Activated naive CD4-positive, alpha-beta T cell treated with anti-CD3 and anti-CD28 coated beads, Interleukin-2, amount 10 ng/mL, durations not matched to agents 7 days and 5 days (primary cell): ENCODE data around the gene TMEM114.

Experiments used
- CTCF ChIA-PET: fragments of 350-600 bp; sonication (Branson Sonifier 250); formaldehyde crosslinking; loops from one replicate; lab custom pipeline; 2021; ENCODE audit warnings: antibody characterized with exemption; lab: Charles Lee
- DNase-seq: peaks from one replicate; pipeline ENCODE4 v3.0.0-alpha.2; 2020
- H3K27ac Mint-ChIP-seq: one replicate; pipeline ENCODE4 v1.8.0; 2021; ENCODE audit warnings: mild to moderate bottlenecking, moderate library complexity, mixed read lengths
- H3K27me3 Mint-ChIP-seq: one replicate; pipeline ENCODE4 v1.8.0; 2021; ENCODE audit warnings: mild to moderate bottlenecking, mixed read lengths
- H3K36me3 Mint-ChIP-seq: one replicate; pipeline ENCODE4 v1.8.0; 2021; ENCODE audit warnings: mixed read lengths
- H3K4me1 Mint-ChIP-seq: one replicate; pipeline ENCODE4 v1.8.0; 2021; ENCODE audit warnings: mixed read lengths
- H3K4me3 Mint-ChIP-seq: one replicate; pipeline ENCODE4 v1.8.0; 2021; ENCODE audit warnings: mild to moderate bottlenecking, moderate library complexity, mixed read lengths
- H3K9me3 Mint-ChIP-seq: one replicate; pipeline ENCODE4 v1.8.0; 2021; ENCODE audit warnings: mixed read lengths

The TMEM114 gene

GRCh38 chr16:8555400-8555799 is 34.9 kb downstream of the TMEM114 start:
- no peaks in the 10 kb centered on the region for H3K9me3 Mint-ChIP-seq

DNA sequence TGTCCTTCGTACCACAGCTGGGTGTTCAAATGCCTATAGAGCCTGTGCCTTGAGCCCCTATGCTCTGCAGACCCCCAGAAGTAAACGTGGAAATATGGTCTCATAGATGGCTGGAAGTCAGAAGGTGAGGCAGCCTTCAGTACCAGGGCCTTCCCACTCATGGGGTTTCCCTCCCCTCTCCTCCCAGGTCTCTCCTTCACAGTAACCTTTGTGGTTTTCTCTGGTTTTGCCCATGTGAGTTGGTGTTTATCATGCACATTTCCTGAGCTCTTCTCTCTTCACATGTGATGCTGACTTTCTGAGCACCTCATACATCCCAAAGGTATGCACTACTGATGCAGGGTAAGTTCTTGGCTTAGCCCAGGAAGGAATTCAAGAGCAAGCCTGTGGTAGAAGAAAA is 35.4 kb downstream of the TMEM114 start:
- H3K27me3 Mint-ChIP-seq = peaks cover 28% of the 10 kb centered on the region
- CTCF ChIA-PET = no interaction called here
- H3K4me3 Mint-ChIP-seq = no peak overlapping the region
- no peak overlapping the region for H3K27ac Mint-ChIP-seq
- H3K36me3 Mint-ChIP-seq = no peaks in the 10 kb centered on the region
- DNase-seq = no peak
- no peaks in the 10 kb centered on the region for H3K9me3 Mint-ChIP-seq
- no peaks in the 10 kb centered on the region for H3K4me1 Mint-ChIP-seq

More at GRCh38 chr16:8555400-8555799, 34.9 kb downstream of the TMEM114 start:
- CTCF ChIA-PET = no interaction called here
- H3K4me1 Mint-ChIP-seq = no peaks in the 10 kb centered on the region
- H3K27me3 Mint-ChIP-seq = peaks cover 26% of the 10 kb centered on the region
- no peak overlapping the region for H3K27ac Mint-ChIP-seq
- no peak overlapping the region for H3K4me3 Mint-ChIP-seq
- no peak for DNase-seq
- H3K36me3 Mint-ChIP-seq = no peaks in the 10 kb centered on the region

DNA sequence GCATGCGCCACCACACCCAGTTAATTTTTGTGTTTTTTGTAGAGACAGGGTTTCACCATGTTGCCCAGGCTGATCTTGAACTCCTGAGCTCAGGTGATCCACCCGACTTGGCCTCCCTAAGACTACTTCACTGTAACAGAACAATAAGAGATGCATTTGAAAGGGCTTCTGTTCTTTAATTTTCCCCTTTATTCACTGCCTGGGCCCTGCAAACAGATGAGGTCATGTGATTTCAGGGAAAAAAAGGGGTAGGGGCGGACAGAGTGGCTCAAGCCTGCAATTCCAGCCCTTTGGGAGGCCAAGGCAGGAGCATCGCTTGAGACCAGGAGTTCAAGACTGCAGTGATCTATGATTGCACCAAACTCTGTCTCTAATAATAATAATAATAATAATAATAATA is 36.3 kb downstream of the TMEM114 start:
- Mint-ChIP-seq H3K36me3 (no peaks in the 10 kb centered on the region), H3K4me1 (no peaks in the 10 kb centered on the region), H3K27ac (no peak overlapping the region), H3K4me3 (no peak overlapping the region), H3K27me3 (peaks cover 28% of the 10 kb centered on the region), H3K9me3 (no peaks in the 10 kb centered on the region)
- DNase-seq = no peak
- CTCF ChIA-PET = no interaction called here

DNA sequence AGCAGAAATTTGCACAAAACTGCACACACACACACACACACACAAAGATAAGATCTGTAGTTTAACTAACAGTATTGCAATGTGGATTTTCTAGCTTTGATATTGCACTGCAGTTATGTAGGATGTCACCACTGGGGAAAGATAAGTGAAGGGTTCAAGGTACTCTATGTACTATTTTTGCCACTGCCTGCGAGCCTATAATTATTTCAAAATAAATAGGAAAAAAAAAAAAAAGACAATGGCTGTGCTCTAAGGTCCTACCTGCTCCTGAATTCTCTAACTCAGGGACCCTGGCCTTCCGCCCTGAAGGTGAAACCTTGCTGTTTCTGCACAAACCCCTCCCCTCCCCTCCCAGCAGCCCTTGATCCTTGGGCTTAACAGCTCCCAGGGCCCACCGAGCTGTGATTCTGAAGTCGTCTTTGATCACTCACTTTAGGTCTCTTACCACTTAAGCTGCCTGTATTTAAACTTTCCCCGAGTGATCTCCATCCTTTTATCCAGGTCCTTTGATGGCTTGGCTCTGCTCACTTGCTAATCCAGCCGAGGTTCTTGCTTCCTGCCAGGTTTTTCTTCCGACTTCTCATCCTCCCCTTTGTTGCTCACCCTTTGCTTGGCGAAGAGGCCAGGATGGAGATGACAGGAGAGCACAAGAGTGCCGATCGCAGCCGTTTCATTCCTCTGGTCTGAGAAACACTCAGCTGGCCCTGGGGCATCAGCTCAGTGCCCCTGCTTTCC is 37.7 kb downstream of the TMEM114 start:
- no peaks in the 10 kb centered on the region for H3K36me3 Mint-ChIP-seq
- no peaks in the 10 kb centered on the region for H3K9me3 Mint-ChIP-seq
- no peak overlapping the region for H3K4me3 Mint-ChIP-seq
- peaks cover 28% of the 10 kb centered on the region for H3K27me3 Mint-ChIP-seq
- DNase-seq = no peak
- CTCF ChIA-PET = interaction anchor here (1.1 kb wide), 1 partner anchor 21 kb away, joined by 3 read pairs; no protein-coding TSS in a partner anchor
- H3K27ac Mint-ChIP-seq = no peak overlapping the region
- H3K4me1 Mint-ChIP-seq = no peaks in the 10 kb centered on the region

GRCh38 chr16:8551388-8552332 is 38.7 kb downstream of the TMEM114 start:
- DNase-seq = no peak
- Mint-ChIP-seq H3K27ac (no peak overlapping the region), H3K9me3 (no peaks in the 10 kb centered on the region), H3K36me3 (no peaks in the 10 kb centered on the region), H3K4me1 (no peaks in the 10 kb centered on the region), H3K4me3 (no peak overlapping the region), H3K27me3 (peaks cover 28% of the 10 kb centered on the region)
- CTCF ChIA-PET = interaction anchor here (1.1 kb wide), 1 partner anchor 22 kb away, joined by 3 read pairs; no protein-coding TSS in a partner anchor

DNA sequence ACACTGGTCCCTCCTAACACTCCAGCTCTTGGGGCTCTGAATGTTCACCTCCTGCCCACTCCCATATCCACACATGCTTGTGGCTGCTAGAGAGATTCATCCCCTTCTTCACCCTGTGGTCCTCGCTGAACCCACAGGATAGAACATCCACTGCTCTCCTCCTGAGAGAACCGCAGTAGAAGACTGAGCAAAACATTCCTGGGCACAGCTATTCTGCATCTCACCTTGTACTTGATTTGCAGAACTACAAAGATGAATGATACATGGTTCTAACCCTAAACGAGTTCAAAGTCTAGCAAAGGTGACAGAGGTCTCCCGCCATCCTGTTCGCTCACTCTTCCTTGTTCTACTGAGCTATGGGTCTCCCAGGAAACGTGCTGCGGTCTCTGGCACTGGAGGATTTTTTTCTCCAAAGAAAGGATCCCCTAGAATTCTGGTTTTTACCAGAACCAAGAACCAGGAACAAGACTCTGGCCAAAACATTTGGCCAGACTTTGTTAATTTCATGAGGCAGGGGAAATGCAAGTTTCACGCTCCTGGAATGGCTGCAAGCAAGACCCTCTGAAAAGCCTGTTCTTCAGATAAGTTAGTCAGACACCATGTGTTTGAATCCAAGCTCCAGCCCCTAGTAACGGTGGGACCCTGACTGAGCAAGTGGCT is 39.5 kb downstream of the TMEM114 start:
- CTCF ChIA-PET = no interaction called here
- Mint-ChIP-seq H3K4me1 (no peaks in the 10 kb centered on the region), H3K9me3 (no peaks in the 10 kb centered on the region), H3K36me3 (no peaks in the 10 kb centered on the region), H3K27me3 (peaks cover 28% of the 10 kb centered on the region), H3K4me3 (no peak overlapping the region), H3K27ac (no peak overlapping the region)
- no peak for DNase-seq

DNA sequence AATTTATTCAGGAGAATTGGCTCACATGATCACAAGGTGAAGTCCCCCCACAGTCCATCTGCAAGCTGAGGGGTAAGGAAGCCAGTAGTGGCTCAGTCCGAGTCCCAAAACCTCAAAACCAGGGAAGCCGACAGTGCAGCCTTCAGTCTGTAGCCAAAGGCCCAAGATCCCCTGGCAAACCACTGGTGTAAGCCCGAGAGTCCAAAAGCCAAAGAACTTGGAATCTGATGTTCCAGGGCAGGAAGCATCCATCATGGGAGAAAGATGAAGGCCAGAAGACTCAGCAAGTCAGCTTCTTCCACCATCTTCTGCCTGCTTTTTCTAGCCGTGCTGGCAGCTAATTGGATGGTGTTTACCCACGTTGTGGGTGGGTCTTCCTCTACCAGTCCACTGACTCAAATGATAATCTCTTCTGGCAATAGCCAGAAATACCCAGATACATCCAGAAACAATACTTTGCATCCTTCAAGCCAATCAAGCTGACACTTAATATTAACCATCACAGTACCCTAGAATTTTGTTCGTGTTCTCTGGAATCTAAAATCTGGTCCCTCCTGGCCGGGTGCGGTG is 40.4 kb downstream of the TMEM114 start:
- Mint-ChIP-seq H3K4me1 (no peaks in the 10 kb centered on the region), H3K36me3 (no peaks in the 10 kb centered on the region), H3K27me3 (peaks cover 22% of the 10 kb centered on the region), H3K27ac (no peak overlapping the region), H3K9me3 (no peaks in the 10 kb centered on the region), H3K4me3 (no peak overlapping the region)
- DNase-seq = no peak
- CTCF ChIA-PET = no interaction called here

GRCh38 chr16:8548166-8548565 is 42.1 kb downstream of the TMEM114 start:
- H3K4me3 Mint-ChIP-seq = no peak overlapping the region
- H3K4me1 Mint-ChIP-seq = no peaks in the 10 kb centered on the region
- no peaks in the 10 kb centered on the region for H3K9me3 Mint-ChIP-seq
- H3K36me3 Mint-ChIP-seq = no peaks in the 10 kb centered on the region
- H3K27me3 Mint-ChIP-seq = peaks cover 10% of the 10 kb centered on the region
- DNase-seq = no peak
- H3K27ac Mint-ChIP-seq = no peak overlapping the region
- CTCF ChIA-PET = no interaction called here

GRCh38 chr16:8547762-8548161 is 42.5 kb downstream of the TMEM114 start:
- Mint-ChIP-seq H3K36me3 (no peaks in the 10 kb centered on the region), H3K9me3 (no peaks in the 10 kb centered on the region), H3K27ac (no peak overlapping the region), H3K4me3 (no peak overlapping the region), H3K27me3 (peaks cover 6% of the 10 kb centered on the region), H3K4me1 (no peaks in the 10 kb centered on the region)
- CTCF ChIA-PET = no interaction called here
- DNase-seq = no peak

DNA sequence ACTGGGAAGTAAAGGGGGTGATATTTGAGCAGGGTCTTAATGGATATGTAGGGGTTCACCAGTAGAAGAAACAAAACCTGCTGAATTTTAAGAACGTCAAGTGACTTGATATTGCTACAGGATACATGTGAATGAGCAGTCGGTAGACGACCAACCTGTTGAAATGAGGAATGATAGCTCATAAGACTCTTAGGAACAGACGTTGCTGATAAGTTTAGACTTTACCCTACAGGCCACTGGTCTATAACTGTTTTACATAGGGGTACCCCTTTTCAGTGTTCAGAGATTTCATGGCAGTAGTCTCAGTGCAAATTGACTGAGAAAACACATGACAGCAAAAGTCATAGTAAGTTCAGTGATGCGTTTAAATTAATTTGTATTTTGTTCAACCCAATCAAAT is 45.9 kb downstream of the TMEM114 start:
- H3K27me3 Mint-ChIP-seq = peaks cover 7% of the 10 kb centered on the region
- DNase-seq = no peak
- CTCF ChIA-PET = no interaction called here
- no peaks in the 10 kb centered on the region for H3K36me3 Mint-ChIP-seq
- H3K4me1 Mint-ChIP-seq = no peaks in the 10 kb centered on the region
- no peak overlapping the region for H3K4me3 Mint-ChIP-seq
- no peak overlapping the region for H3K27ac Mint-ChIP-seq
- no peaks in the 10 kb centered on the region for H3K9me3 Mint-ChIP-seq

GRCh38 chr16:8543258-8543657 is 47.1 kb downstream of the TMEM114 start:
- CTCF ChIA-PET = no interaction called here
- Mint-ChIP-seq H3K27me3 (peaks cover 7% of the 10 kb centered on the region), H3K36me3 (no peaks in the 10 kb centered on the region), H3K9me3 (no peaks in the 10 kb centered on the region), H3K27ac (no peak overlapping the region), H3K4me1 (no peaks in the 10 kb centered on the region), H3K4me3 (no peak overlapping the region)
- DNase-seq = no peak

- no peak overlapping the region for H3K4me3 Mint-ChIP-seq
- CTCF ChIA-PET = no interaction called here
- H3K4me1 Mint-ChIP-seq = no peaks in the 10 kb centered on the region
- no peak overlapping the region for H3K27ac Mint-ChIP-seq
- H3K36me3 Mint-ChIP-seq = no peaks in the 10 kb centered on the region
- peaks cover 7% of the 10 kb centered on the region for H3K27me3 Mint-ChIP-seq
- DNase-seq = no peak
- H3K9me3 Mint-ChIP-seq = no peaks in the 10 kb centered on the region
Measured at GRCh38 chr16:8542393-8542792, 47.9 kb downstream of the TMEM114 start.

DNA sequence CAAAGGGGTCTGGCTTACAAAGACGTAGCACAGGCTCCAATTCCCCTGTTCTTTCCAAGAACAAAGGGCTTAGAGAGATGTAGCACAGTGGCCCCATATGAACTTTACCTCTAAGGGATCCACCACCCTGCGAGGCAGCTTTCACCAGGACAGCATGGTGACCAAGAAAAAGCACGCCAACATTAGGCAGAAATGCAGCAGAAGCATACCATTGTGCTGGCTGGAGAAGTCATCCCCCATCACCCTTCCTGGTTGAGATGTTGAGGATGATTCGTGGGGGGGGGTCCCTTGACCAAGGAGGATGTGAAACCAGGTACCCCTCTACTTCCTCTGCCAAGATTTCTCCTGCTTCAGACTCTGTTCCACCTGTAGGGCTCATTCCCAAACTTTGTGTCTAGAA is 48.4 kb downstream of the TMEM114 start:
- no peak overlapping the region for H3K4me3 Mint-ChIP-seq
- no peaks in the 10 kb centered on the region for H3K4me1 Mint-ChIP-seq
- CTCF ChIA-PET = no interaction called here
- no peak overlapping the region for H3K27ac Mint-ChIP-seq
- no peaks in the 10 kb centered on the region for H3K36me3 Mint-ChIP-seq
- H3K27me3 Mint-ChIP-seq = peaks cover 7% of the 10 kb centered on the region
- no peaks in the 10 kb centered on the region for H3K9me3 Mint-ChIP-seq
- no peak for DNase-seq

- Mint-ChIP-seq H3K36me3 (no peaks in the 10 kb centered on the region), H3K4me3 (no peak overlapping the region), H3K27ac (no peak overlapping the region), H3K4me1 (no peaks in the 10 kb centered on the region), H3K9me3 (no peaks in the 10 kb centered on the region), H3K27me3 (peaks cover 7% of the 10 kb centered on the region)
- DNase-seq = no peak
- CTCF ChIA-PET = no interaction called here
Measured at GRCh38 chr16:8537691-8538342, 52.5 kb downstream of the TMEM114 start.
